K562 (cell line): Measurements from ENCODE around the gene IGIP. TPM values are rescaled to one million over a fixed set of nuclear protein-coding genes. Genes with fewer than 3 reads are reported as not detected.

Experiments
- ATAC-seq: fragments of 200-7000 bp; cut with Tn5 transposase; 3 replicates; pipeline ENCODE4 v1.9.1; 2020; ENCODE audit warnings: moderate library complexity
- BruUV-seq: library from RNA; stranded (reverse); fragments of 400-500 nt; replicated peaks from 2 replicates; lab custom pipeline; 2021; lab: Mats Ljungman, UMichigan
- CTCF ChIA-PET: fragments of 300-600 bp; formaldehyde crosslinking; extraction: SDS; loops from one replicate; lab custom pipeline; 2021; ENCODE audit warnings: low intra/inter-chr PET ratio; lab: Yijun Ruan, JAX
- POLR2A ChIA-PET: fragments of 300-600, 350-650 bp; sonication (Branson Sonifier 250); formaldehyde crosslinking; extraction: SDS; loops from one replicate; lab custom pipeline; 2021; ENCODE audit warnings: antibody characterized with exemption, inconsistent platforms; lab: Yijun Ruan, JAX
- DNase-seq, 4 experiments: peaks; one replicate each; pipeline versions ENCODE4 v3.0.0 to v3.0.0-alpha.2; 2011 to 2018; ENCODE audit warnings: low spot score in 3 of 4, mixed read lengths in 3 of 4; ENCODE audit errors: extremely low read depth in 1 of 4
- FAIRE-seq: peaks from 2 replicates; lab custom pipeline; 2011; peaks lifted over from hg19 to GRCh38; lab: Jason Lieb, UNC
- H2AFZ ChIP-seq: 2 replicates; pipeline ENCODE4 v1.6.0; 2011; ENCODE audit warnings: low read depth, low read length, control low read depth, inconsistent platforms
- H3K27ac ChIP-seq: fragments of 200-600 bp; 3 replicates; pipeline ENCODE4 v1.8.0; 2011; ENCODE audit warnings: low read depth, mild to moderate bottlenecking, control low read depth, inconsistent platforms, low read length, moderate library complexity, mixed read lengths; ENCODE audit errors: extremely low read depth
- H3K27me3 ChIP-seq, 2 experiments: fragments of 300-600 bp in 1 of 2; 2 replicates in 1 of 2; 3 replicates in 1 of 2; pipeline versions ENCODE4 v1.6.0 to v1.8.0; 2011; ENCODE audit warnings: inconsistent platforms in 2 of 2, low read length in 2 of 2, mild to moderate bottlenecking in 1 of 2, mixed read lengths in 1 of 2, moderate library complexity in 1 of 2; ENCODE audit not compliant: control insufficient read depth in 2 of 2, insufficient read depth in 2 of 2
- H3K36me3 ChIP-seq: fragments of 300-600 bp; 3 replicates; pipeline ENCODE4 v1.8.0; 2011; ENCODE audit warnings: mild to moderate bottlenecking, low read length, inconsistent platforms; ENCODE audit not compliant: control insufficient read depth, insufficient read depth
- H3K4me1 ChIP-seq, 2 experiments: fragments of 200-600 bp in 1 of 2; replicated peaks in 1 of 2; 2 replicates in 1 of 2; 3 replicates in 1 of 2; pipeline versions ENCODE4 v1.5.1 to v1.8.0; 2011; ENCODE audit warnings: inconsistent platforms in 2 of 2, low read length in 2 of 2, mild to moderate bottlenecking in 1 of 2, mixed read lengths in 1 of 2, moderate library complexity in 1 of 2; ENCODE audit not compliant: control insufficient read depth in 2 of 2, insufficient read depth in 2 of 2
- H3K4me2 ChIP-seq: 2 replicates; pipeline ENCODE4 v1.6.1; 2011; ENCODE audit warnings: low read length, control low read depth, inconsistent platforms, mixed read lengths; ENCODE audit not compliant: insufficient read depth
- H3K4me3 ChIP-seq: fragments of 200-600 bp; sonication (generic), shearing (Covaris generic); 2 replicates; pipeline ENCODE4 v1.5.1; 2016; ENCODE audit warnings: control low read depth, inconsistent platforms
- H3K79me2 ChIP-seq: fragments of 200-600 bp; 3 replicates; pipeline ENCODE4 v1.8.0; 2011; ENCODE audit warnings: low read length, inconsistent platforms; ENCODE audit not compliant: control insufficient read depth, insufficient read depth
- H3K9ac ChIP-seq, 2 experiments: 2 replicates each; pipeline versions ENCODE4 v1.6.0 to v1.6.1; 2011; ENCODE audit warnings: low read depth in 2 of 2, low read length in 2 of 2, control low read depth in 1 of 2, inconsistent platforms in 1 of 2, mild to moderate bottlenecking in 1 of 2, mixed read lengths in 1 of 2; ENCODE audit not compliant: insufficient read depth in 1 of 2
- H3K9me1 ChIP-seq: one replicate; pipeline ENCODE4 v1.6.0; 2011; ENCODE audit warnings: inconsistent platforms, mild to moderate bottlenecking, low read length, moderate library complexity; ENCODE audit not compliant: control insufficient read depth, insufficient read depth
- H3K9me3 ChIP-seq: replicated peaks from 2 replicates; pipeline ENCODE4 v1.5.1; 2011; ENCODE audit warnings: low read depth, low read length, inconsistent platforms; ENCODE audit not compliant: control insufficient read depth, insufficient read depth
- H4K20me1 ChIP-seq: replicated peaks from 2 replicates; pipeline ENCODE4 v1.6.1; 2011; ENCODE audit warnings: low read length, inconsistent platforms, mixed read lengths; ENCODE audit not compliant: control insufficient read depth, insufficient read depth
- KDM4B ChIP-seq, 2 experiments: fragments of 450-650 bp in 1 of 2; sonication (generic) in 1 of 2; IDR thresholded peaks; 2 replicates each; pipeline ENCODE4 v1.6.1; 2016 to 2017; ENCODE audit warnings: borderline replicate concordance in 2 of 2, antibody characterized with exemption in 1 of 2, low read depth in 1 of 2, mild to moderate bottlenecking in 1 of 2
- MTA1 ChIP-seq: fragments of 450-650 bp; IDR thresholded peaks from 2 replicates; pipeline ENCODE4 v1.6.1; 2017; ENCODE audit warnings: borderline replicate concordance
- PYGO2 ChIP-seq: fragments of 450-650 bp; IDR thresholded peaks from 2 replicates; pipeline ENCODE4 v1.6.1; 2016; ENCODE audit warnings: mild to moderate bottlenecking, missing genetic modification characterization, moderate library complexity, missing compliant biosample characterization
- RBFOX2 ChIP-seq: fragments of 200-400 bp; formaldehyde crosslinking; IDR thresholded peaks from 2 replicates; pipeline ENCODE4 v1.6.1; 2017; ENCODE audit warnings: low read depth, mild to moderate bottlenecking, low read length, moderate library complexity
- RBM22 ChIP-seq: fragments of 200-400 bp; formaldehyde crosslinking; IDR thresholded peaks from 2 replicates; pipeline ENCODE4 v1.6.1; 2018; ENCODE audit warnings: low read length, low read depth; ENCODE audit not compliant: poor library complexity, severe bottlenecking
- SMAD4 ChIP-seq: fragments of 250-450 bp; sonication (Bioruptor Pico); conservative IDR thresholded peaks from 2 replicates; pipeline ENCODE4 v1.8.0; 2021; ENCODE audit warnings: inconsistent platforms, mild to moderate bottlenecking, moderate library complexity
- TCFL5 ChIP-seq: fragments of 250-450 bp; sonication (Bioruptor Pico); conservative IDR thresholded peaks from 2 replicates; pipeline ENCODE4 v1.6.1; 2021; ENCODE audit warnings: mild to moderate bottlenecking, moderate library complexity, matching md5 sums
- TEAD1 ChIP-seq, 2 experiments: fragments of 450-650 bp in 1 of 2; sonication (generic) in 1 of 2; formaldehyde crosslinking; IDR thresholded peaks; 2 replicates each; pipeline versions ENCODE4 v1.4.0 to v1.8.0; 2020 to 2022; ENCODE audit warnings: mild to moderate bottlenecking in 2 of 2, missing genetic modification reagents in 1 of 2
- WGBS: fragments of 100-300 bp; shearing (Covaris generic); methylation state at CpG from one replicate; pipeline ENCODE4 v1.1.6; 2016; ENCODE audit warnings: low coverage, mixed read lengths; ENCODE audit not compliant: insufficient coverage; ENCODE audit errors: missing lambda C conversion rate; 5-methylcytosine and 5-hydroxymethylcytosine counted together
- in situ Hi-C: fragments of 300-500 bp; cut with MboI; formaldehyde crosslinking; loops from 4 replicates; pipeline ENCODE4 v1.15.0; 2018; ENCODE audit warnings: inconsistent platforms, mixed read lengths
- intact Hi-C: fragments of 100-400 bp; cut with micrococcal nuclease; formaldehyde crosslinking; loops from 2 replicates; pipeline ENCODE4 v1.14.2; 2022
- polyA plus RNA-seq, 8 experiments: library from polyadenylated mRNA; depleted of rRNA in 4 of 8; stranded (reverse) in 5 of 8; unstranded in 3 of 8; fragments of >200 nt; fragmentation: Nextera tagmentation in 2 of 8; fragmentation: Illumina TruSeq in 1 of 8; extraction: Ambion mirVana in 2 of 8; extraction: Trizol in 1 of 8; gene quantifications; 2 replicates each; pipeline versions ENCODE4 v1.2.1 to v1.2.3, GENCODE V29; 2011 to 2014; ENCODE audit warnings: inconsistent platforms in 1 of 8, missing spikeins in 1 of 8
- total RNA-seq, 7 experiments: library from RNA; depleted of rRNA in 6 of 7; stranded (reverse); fragments of >200 nt in 6 of 7; fragmentation: Illumina TruSeq in 2 of 7; extraction: Trizol in 2 of 7; gene quantifications; 2 replicates each; pipeline versions ENCODE4 v1.2.1 to v1.2.3, GENCODE V29; 2011 to 2021; ENCODE audit warnings: low replicate concordance in 1 of 7
- TF ChIP-seq, protein P1 (sequence below), 2 experiments: fragments of 450-650 bp; IDR thresholded peaks; 2 replicates each; pipeline ENCODE4 v1.6.1; 2016; ENCODE audit warnings: mild to moderate bottlenecking in 2 of 2, borderline replicate concordance in 1 of 2, low read depth in 1 of 2, moderate library complexity in 1 of 2
- TF ChIP-seq, protein P2 (sequence below): IDR thresholded peaks from 2 replicates; pipeline ENCODE4 v1.6.1; 2012; ENCODE audit warnings: low read depth, low read length, improper control_type of control experiment, borderline replicate concordance
- TF ChIP-seq, protein P3 (sequence below), 2 experiments: fragments of 250-450 bp in 1 of 2; fragments of 450-650 bp in 1 of 2; sonication (Bioruptor Pico) in 1 of 2; IDR thresholded peaks; 2 replicates each; pipeline versions ENCODE4 v1.6.1 to v1.8.0; 2016 to 2021; ENCODE audit warnings: mild to moderate bottlenecking in 2 of 2, moderate library complexity in 2 of 2, missing compliant biosample characterization in 1 of 2, missing genetic modification characterization in 1 of 2

Gene IGIP
- total and polyA plus RNA-seq, 9 of the 15 experiments (the other 6 are each of a cell fraction or from before 2014, with no cell fraction given) = 0.52 to 1.6 (median 1.2) TPM

DNA sequence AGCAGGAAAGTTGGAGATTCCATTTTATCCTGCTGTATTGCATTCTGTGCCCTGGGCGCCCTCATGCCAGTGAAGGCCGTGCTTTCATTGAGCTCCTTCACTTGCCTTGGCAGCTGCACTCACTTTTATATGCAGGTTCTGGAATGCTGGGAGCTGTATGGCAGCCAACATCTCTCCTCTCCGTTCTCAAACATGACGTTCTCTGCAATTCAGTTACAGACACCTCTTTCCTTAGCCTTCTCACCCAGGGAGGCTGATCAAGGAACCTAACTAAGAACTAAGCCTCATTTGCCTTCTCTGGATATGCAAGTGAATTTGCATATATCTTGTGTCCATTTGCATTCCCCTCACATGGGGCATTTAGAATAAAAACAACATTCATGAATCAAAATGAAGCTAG lies 41.2 kb upstream of the IGIP start:
- 6% methylated on average over 4 of the region's 4 CpGs for WGBS
- in situ Hi-C loops = loop anchor here (5.0 kb wide), 1 partner anchor 73 kb away; no protein-coding TSS in a partner anchor
- Histone ChIP-seq H3K79me2 (no peaks in the 10 kb centered on the region), H3K9ac (no peak overlapping the region), H3K4me3 (no peak overlapping the region), H3K9me1 (no peaks in the 10 kb centered on the region), H4K20me1 (no peaks in the 10 kb centered on the region), H3K27ac (no peak overlapping the region), H3K4me1 (no peaks in the 10 kb centered on the region), H3K4me2 (no peak overlapping the region), H3K9me3 (0 out of 2 replicates have a peak, but pooled peaks cover 2% of the 10 kb centered on the region), H2AFZ (no peak overlapping the region), H3K36me3 (no peaks in the 10 kb centered on the region), H3K27me3 (peaks cover 5 to 8% of the 10 kb centered on the region in 2 experiments; a peak in 4 of 5 replicates)
- ChIA-PET CTCF (no interaction called here), POLR2A (interaction anchor here (1.0 to 1.2 kb wide), 2 partner anchors 24 to 28 kb away, joined by 3 to 5 read pairs; no protein-coding TSS in a partner anchor)
- BruUV-seq = no TSS peak
- DNase-seq (no peak), FAIRE-seq (no peak), ATAC-seq (no peak)
- intact Hi-C loops = no loop called here
- TF ChIP-seq RBFOX2 (no peak), TEAD1 (CRISPR knock-in tag; IDR thresholded peaks at IDR 0.05) (no peak), KDM4B (IDR thresholded peaks at IDR 0.05; ENCODE audit: borderline replicate concordance in 2 of 2, low read depth in 1 of 2) (no peak), SMAD4 (CRISPR knock-in tag) (no peak), PYGO2 (tag) (no peak), RBM22 (no peak), MTA1 (no peak), TCFL5 (CRISPR knock-in tag) (no peak)
- TF ChIP-seq, protein P1, sequence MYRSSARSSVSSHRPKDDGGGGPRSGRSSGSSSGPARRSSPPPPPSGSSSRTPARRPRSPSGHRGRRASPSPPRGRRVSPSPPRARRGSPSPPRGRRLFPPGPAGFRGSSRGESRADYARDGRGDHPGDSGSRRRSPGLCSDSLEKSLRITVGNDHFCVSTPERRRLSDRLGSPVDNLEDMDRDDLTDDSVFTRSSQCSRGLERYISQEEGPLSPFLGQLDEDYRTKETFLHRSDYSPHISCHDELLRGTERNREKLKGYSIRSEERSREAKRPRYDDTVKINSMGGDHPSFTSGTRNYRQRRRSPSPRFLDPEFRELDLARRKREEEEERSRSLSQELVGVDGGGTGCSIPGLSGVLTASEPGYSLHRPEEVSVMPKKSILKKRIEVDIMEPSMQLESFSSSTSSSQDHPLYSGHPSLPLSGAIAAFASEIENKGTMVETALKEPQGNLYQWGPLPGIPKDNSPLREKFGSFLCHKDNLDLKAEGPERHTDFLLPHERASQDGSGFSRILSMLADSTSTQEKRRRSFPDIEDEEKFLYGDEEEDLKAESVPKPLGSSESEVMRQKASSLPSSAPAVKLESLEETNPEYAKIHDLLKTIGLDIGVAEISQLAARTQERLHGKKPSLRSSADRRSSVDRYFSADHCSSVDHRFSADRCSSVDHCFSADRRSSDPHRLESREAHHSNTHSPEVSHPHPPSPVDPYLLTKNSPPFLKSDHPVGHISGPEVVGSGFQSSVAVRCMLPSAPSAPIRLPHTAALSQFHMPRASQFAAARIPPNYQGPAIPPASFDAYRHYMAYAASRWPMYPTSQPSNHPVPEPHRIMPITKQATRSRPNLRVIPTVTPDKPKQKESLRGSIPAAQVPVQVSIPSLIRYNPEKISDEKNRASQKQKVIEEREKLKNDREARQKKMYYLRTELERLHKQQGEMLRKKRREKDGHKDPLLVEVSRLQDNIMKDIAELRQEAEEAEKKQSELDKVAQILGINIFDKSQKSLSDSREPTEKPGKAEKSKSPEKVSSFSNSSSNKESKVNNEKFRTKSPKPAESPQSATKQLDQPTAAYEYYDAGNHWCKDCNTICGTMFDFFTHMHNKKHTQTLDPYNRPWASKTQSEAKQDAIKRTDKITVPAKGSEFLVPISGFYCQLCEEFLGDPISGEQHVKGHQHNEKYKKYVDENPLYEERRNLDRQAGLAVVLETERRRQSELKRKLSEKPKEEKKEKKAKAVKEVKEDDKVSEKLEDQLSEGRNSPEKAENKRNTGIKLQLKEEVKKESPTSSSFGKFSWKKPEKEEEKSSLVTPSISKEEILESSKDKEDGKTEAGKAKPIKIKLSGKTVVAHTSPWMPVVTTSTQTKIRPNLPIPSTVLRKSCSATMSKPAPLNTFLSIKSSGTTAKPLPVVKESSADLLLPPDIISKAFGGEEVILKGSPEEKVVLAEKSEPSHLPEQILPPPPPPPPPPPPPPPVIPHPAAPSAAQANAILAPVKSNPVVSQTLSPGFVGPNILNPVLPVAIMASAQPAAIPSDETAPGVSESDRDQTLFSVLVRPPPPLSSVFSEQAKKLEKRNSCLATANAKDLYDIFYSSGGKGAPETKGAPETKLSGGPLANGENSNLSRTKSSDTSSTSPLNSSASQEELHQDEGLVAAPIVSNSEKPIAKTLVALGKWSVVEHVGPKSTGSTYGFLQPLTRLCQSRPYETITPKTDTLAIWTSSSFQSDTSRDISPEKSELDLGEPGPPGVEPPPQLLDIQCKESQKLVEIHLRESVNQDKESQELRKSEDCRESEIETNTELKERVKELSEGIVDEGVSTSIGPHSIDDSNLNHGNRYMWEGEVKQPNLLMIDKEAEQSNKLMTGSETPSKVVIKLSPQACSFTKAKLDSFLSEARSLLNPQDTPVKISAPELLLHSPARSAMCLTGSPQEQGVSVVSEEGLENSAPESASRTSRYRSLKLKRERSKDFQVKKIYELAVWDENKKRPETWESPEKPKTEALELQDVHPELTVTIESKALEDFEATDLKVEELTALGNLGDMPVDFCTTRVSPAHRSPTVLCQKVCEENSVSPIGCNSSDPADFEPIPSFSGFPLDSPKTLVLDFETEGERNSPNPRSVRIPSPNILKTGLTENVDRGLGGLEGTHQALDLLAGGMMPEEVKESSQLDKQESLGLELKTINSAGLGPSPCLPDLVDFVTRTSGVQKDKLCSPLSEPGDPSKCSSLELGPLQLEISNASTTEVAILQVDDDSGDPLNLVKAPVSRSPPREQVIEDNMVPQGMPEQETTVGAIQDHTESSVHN (IDR thresholded peaks at IDR 0.05; ENCODE audit: borderline replicate concordance in 1 of 2, low read depth in 1 of 2) = no peak
- TF ChIP-seq, protein P2, sequence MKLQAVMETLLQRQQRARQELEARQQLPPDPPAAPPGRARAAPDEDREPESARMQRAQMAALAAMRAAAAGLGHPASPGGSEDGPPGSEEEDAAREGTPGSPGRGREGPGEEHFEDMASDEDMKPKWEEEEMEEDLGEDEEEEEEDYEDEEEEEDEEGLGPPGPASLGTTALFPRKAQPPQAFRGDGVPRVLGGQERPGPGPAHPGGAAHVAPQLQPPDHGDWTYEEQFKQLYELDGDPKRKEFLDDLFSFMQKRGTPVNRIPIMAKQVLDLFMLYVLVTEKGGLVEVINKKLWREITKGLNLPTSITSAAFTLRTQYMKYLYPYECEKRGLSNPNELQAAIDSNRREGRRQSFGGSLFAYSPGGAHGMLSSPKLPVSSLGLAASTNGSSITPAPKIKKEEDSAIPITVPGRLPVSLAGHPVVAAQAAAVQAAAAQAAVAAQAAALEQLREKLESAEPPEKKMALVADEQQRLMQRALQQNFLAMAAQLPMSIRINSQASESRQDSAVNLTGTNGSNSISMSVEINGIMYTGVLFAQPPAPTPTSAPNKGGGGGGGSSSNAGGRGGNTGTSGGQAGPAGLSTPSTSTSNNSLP = no peak
- TF ChIP-seq, protein P3, sequence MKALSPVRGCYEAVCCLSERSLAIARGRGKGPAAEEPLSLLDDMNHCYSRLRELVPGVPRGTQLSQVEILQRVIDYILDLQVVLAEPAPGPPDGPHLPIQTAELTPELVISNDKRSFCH (CRISPR knock-in tag; IDR thresholded peaks at IDR 0.05) = no peak
- TF ChIP-seq, protein P3 (tag; IDR thresholded peaks at IDR 0.05) = no peak
